ENCODE results near the gene CEP170. TPM values are rescaled to one million over a fixed set of nuclear protein-coding genes. Genes with fewer than 3 reads are reported as not detected.

Gene CEP170
- polyA plus RNA-seq, 3 donors: 13.7 to 44.5 (median 17.4) TPM

GRCh38 chr1:243218059-243218458 lies 37.0 kb downstream of the CEP170 start:
- TF ChIP-seq CTCF (IDR thresholded peaks at IDR 0.05): no peak
- H3K27ac Mint-ChIP-seq: peak overlapping the region in 4 of 7 donors; percentile 4 to 80 (median 32)
- peaks cover 51% of the 10 kb centered on the region for H3K79me2 ChIP-seq (ENCODE audit: insufficient read depth, low read length)

GRCh38 chr1:243217349-243217748 lies 37.7 kb downstream of the CEP170 start:
- Mint-ChIP-seq H3K4me1 (peaks cover 6% of the 10 kb centered on the region), H3K9me3 (peaks cover 0 to 6% (median 5%) of the 10 kb centered on the region in 7 donors), H3K27ac (peak overlapping the region in 3 of 7 donors; percentile 35 to 42 (median 38)), H3K36me3 (peaks cover 65% of the 10 kb centered on the region in 2 donors), H3K4me3 (no peak overlapping the region), H3K27me3 (ENCODE audit: low read depth in 3 of 3) (no peaks in the 10 kb centered on the region)
- H3K36me3 ChIP-seq (replicated peaks in 1 of 2; ENCODE audit: control insufficient read depth in 1 of 2, insufficient read depth in 2 of 2, low read length in 2 of 2): peaks cover 39 to 75% of the 10 kb centered on the region in 2 donors
- no CpG with 5 or more reads among the region's 2 CpGs for WGBS (ENCODE audit: insufficient coverage)
- H3K9ac ChIP-seq (ENCODE audit: insufficient read depth, low read length, poor library complexity, severe bottlenecking): no peak overlapping the region
- no peak overlapping the region for H3K4me3 ChIP-seq (replicated peaks in 1 of 3; ENCODE audit: low read depth in 2 of 3, low read length in 3 of 3)
- no peaks in the 10 kb centered on the region for H3K9me3 ChIP-seq (replicated peaks in 1 of 2; ENCODE audit: control insufficient read depth in 1 of 2, insufficient read depth in 1 of 2, low read length in 2 of 2)
- intact Hi-C loops (cut with micrococcal nuclease): no loop called here
- peaks cover 46% of the 10 kb centered on the region for H4K20me1 ChIP-seq (ENCODE audit: insufficient read depth, low read length)
- no peak for DNase-seq
- no peak for TF ChIP-seq CTCF (IDR thresholded peaks at IDR 0.05)
- H3K4me2 ChIP-seq (replicated peaks; ENCODE audit: extremely low read depth, low read length, poor library complexity, severe bottlenecking): no peak overlapping the region
- H2AFZ ChIP-seq (ENCODE audit: insufficient read depth, low read depth, low read length, poor library complexity, severe bottlenecking): no peak overlapping the region
- no peak overlapping the region for H3K27ac ChIP-seq (ENCODE audit: low read depth in 1 of 2, low read length in 2 of 2)
- H3K27me3 ChIP-seq (ENCODE audit: control insufficient read depth in 2 of 2, insufficient read depth in 2 of 2, low read length in 2 of 2): no peaks in the 10 kb centered on the region
- peaks cover 44% of the 10 kb centered on the region for H3K79me2 ChIP-seq (ENCODE audit: insufficient read depth, low read length)
- H3K4me1 ChIP-seq (ENCODE audit: control insufficient read depth in 1 of 2, insufficient read depth in 2 of 2, low read length in 2 of 2): no peaks in the 10 kb centered on the region

More at GRCh38 chr1:243218059-243218458, 37.0 kb downstream of the CEP170 start:
- H3K4me1 ChIP-seq (ENCODE audit: control insufficient read depth in 1 of 2, insufficient read depth in 2 of 2, low read length in 2 of 2): no peaks in the 10 kb centered on the region
- peaks cover 0 to 6% (median 5%) of the 10 kb centered on the region in 7 donors for H3K9me3 Mint-ChIP-seq
- no peaks in the 10 kb centered on the region for H3K27me3 Mint-ChIP-seq (ENCODE audit: low read depth in 3 of 3)
- no peak overlapping the region for H3K4me3 ChIP-seq (replicated peaks in 1 of 3; ENCODE audit: low read depth in 2 of 3, low read length in 3 of 3)
- H2AFZ ChIP-seq (ENCODE audit: insufficient read depth, low read depth, low read length, poor library complexity, severe bottlenecking): no peak overlapping the region
- H3K27ac ChIP-seq (ENCODE audit: low read depth in 1 of 2, low read length in 2 of 2): peak overlapping the region in 1 of 2 donors; percentile 42
- DNase-seq: no peak
- intact Hi-C loops (cut with micrococcal nuclease): no loop called here
- H3K4me1 Mint-ChIP-seq: peaks cover 5% of the 10 kb centered on the region
- H3K36me3 ChIP-seq (replicated peaks in 1 of 2; ENCODE audit: control insufficient read depth in 1 of 2, insufficient read depth in 2 of 2, low read length in 2 of 2): peaks cover 45 to 82% of the 10 kb centered on the region in 2 donors
- no peak overlapping the region for H3K4me2 ChIP-seq (replicated peaks; ENCODE audit: extremely low read depth, low read length, poor library complexity, severe bottlenecking)
- H3K36me3 Mint-ChIP-seq: peaks cover 66 to 68% of the 10 kb centered on the region in 2 donors
- H3K27me3 ChIP-seq (ENCODE audit: control insufficient read depth in 2 of 2, insufficient read depth in 2 of 2, low read length in 2 of 2): no peaks in the 10 kb centered on the region
- no peak overlapping the region for H3K9ac ChIP-seq (ENCODE audit: insufficient read depth, low read length, poor library complexity, severe bottlenecking)
- H4K20me1 ChIP-seq (ENCODE audit: insufficient read depth, low read length): peaks cover 39% of the 10 kb centered on the region
- no peaks in the 10 kb centered on the region for H3K9me3 ChIP-seq (replicated peaks in 1 of 2; ENCODE audit: control insufficient read depth in 1 of 2, insufficient read depth in 1 of 2, low read length in 2 of 2)
- H3K4me3 Mint-ChIP-seq: no peak overlapping the region
